ENCODE measurements around the gene VDR.

DNA sequence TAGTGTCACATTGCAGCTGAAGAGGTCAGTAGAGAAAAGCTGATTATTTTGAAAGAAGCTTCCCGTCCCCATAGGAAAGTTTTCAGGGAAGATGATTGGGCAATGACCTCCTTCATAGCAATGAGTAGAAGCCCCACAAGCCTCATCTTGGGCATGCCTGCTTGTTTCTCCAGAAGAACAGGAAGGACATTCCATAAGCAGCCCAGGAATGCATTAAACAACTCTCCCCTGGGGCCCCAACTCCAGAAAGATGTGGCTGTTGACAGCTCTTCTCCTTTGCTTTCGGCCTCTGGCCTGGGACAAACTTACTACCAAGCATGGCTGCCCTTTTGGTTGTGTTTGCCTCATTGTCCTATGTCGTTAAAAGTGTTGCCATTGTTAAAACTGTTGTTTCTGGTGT lies 5.7 kb upstream of the VDR start:
- no peak for TF ChIP-seq EZH2 (IDR thresholded peaks at IDR 0.05; ENCODE audit: borderline replicate concordance, insufficient read depth, low read depth, low read length, poor library complexity, severe bottlenecking)
- TF ChIP-seq, protein P1, sequence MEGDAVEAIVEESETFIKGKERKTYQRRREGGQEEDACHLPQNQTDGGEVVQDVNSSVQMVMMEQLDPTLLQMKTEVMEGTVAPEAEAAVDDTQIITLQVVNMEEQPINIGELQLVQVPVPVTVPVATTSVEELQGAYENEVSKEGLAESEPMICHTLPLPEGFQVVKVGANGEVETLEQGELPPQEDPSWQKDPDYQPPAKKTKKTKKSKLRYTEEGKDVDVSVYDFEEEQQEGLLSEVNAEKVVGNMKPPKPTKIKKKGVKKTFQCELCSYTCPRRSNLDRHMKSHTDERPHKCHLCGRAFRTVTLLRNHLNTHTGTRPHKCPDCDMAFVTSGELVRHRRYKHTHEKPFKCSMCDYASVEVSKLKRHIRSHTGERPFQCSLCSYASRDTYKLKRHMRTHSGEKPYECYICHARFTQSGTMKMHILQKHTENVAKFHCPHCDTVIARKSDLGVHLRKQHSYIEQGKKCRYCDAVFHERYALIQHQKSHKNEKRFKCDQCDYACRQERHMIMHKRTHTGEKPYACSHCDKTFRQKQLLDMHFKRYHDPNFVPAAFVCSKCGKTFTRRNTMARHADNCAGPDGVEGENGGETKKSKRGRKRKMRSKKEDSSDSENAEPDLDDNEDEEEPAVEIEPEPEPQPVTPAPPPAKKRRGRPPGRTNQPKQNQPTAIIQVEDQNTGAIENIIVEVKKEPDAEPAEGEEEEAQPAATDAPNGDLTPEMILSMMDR (IDR thresholded peaks at IDR 0.05): no peak
